SK-N-SH treated with all-trans-retinoic acid at 6 μM for 48 hours (cell line): Measurements from ENCODE around the gene ART3.

Experiments used
- ARNTL ChIP-seq: fragments of 450-650 bp; formaldehyde crosslinking; IDR thresholded peaks from 2 replicates; pipeline ENCODE4 v1.5.0; 2020; ENCODE audit warnings: low read depth, mild to moderate bottlenecking, moderate library complexity, borderline replicate concordance
- CSDC2 ChIP-seq: fragments of 250-450 bp; sonication (Bioruptor Pico); IDR thresholded peaks from 2 replicates; pipeline ENCODE4 v1.5.0; 2020; ENCODE audit warnings: mild to moderate bottlenecking, moderate library complexity
- ESRRG ChIP-seq: fragments of 250-450 bp; sonication (Bioruptor Pico); IDR thresholded peaks from 2 replicates; pipeline ENCODE4 v1.6.1; 2021; ENCODE audit warnings: mild to moderate bottlenecking
- OSR1 ChIP-seq: fragments of 250-450 bp; sonication (Bioruptor Pico); IDR thresholded peaks from 2 replicates; pipeline ENCODE4 v1.8.0; 2022; ENCODE audit warnings: moderate library complexity, mild to moderate bottlenecking, inconsistent platforms
- TOX ChIP-seq: fragments of 250-450 bp; sonication (Bioruptor Pico); IDR thresholded peaks from 2 replicates; pipeline ENCODE4 v1.8.0; 2021; ENCODE audit warnings: mild to moderate bottlenecking, moderate library complexity, borderline replicate concordance
- ZC3H10 ChIP-seq: fragments of 250-450 bp; sonication (Bioruptor Pico); IDR thresholded peaks from 2 replicates; pipeline ENCODE4 v1.5.1; 2021; ENCODE audit warnings: mild to moderate bottlenecking, moderate library complexity
- ZFP3 ChIP-seq: fragments of 250-450 bp; sonication (Bioruptor Pico); IDR thresholded peaks from 2 replicates; pipeline ENCODE4 v1.5.0; 2020; ENCODE audit warnings: mild to moderate bottlenecking, moderate library complexity
- ZNF565 ChIP-seq: fragments of 450-650 bp; formaldehyde crosslinking; conservative IDR thresholded peaks from 2 replicates; pipeline ENCODE4 v1.5.0; 2020; ENCODE audit warnings: low read depth, mild to moderate bottlenecking, moderate library complexity
- ZNF8 ChIP-seq: fragments of 450-650 bp; formaldehyde crosslinking; IDR thresholded peaks from 2 replicates; pipeline ENCODE4 v1.5.0; 2020; ENCODE audit warnings: mild to moderate bottlenecking, moderate library complexity
- TF ChIP-seq, protein P1 (sequence below): fragments of 250-450 bp; sonication (Bioruptor Pico); IDR thresholded peaks from 2 replicates; pipeline ENCODE4 v1.8.0; 2021; ENCODE audit warnings: low read depth, mild to moderate bottlenecking, moderate library complexity, borderline replicate concordance
- TF ChIP-seq, protein P2 (sequence below): fragments of 250-450 bp; sonication (Bioruptor Pico); IDR thresholded peaks from 2 replicates; pipeline ENCODE4 v1.8.0; 2020; ENCODE audit warnings: mild to moderate bottlenecking, moderate library complexity, borderline replicate concordance

GRCh38 chr4:76091052-76091451 is 16.5 kb downstream of the ART3 start:
- TF ChIP-seq, protein P1, sequence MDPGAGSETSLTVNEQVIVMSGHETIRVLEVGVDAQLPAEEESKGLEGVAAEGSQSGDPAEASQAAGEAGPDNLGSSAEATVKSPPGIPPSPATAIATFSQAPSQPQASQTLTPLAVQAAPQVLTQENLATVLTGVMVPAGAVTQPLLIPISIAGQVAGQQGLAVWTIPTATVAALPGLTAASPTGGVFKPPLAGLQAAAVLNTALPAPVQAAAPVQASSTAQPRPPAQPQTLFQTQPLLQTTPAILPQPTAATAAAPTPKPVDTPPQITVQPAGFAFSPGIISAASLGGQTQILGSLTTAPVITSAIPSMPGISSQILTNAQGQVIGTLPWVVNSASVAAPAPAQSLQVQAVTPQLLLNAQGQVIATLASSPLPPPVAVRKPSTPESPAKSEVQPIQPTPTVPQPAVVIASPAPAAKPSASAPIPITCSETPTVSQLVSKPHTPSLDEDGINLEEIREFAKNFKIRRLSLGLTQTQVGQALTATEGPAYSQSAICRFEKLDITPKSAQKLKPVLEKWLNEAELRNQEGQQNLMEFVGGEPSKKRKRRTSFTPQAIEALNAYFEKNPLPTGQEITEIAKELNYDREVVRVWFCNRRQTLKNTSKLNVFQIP (CRISPR knock-in tag): no peak
- TF ChIP-seq ZFP3 (CRISPR knock-in tag) (no peak), OSR1 (CRISPR knock-in tag) (no peak), ARNTL (CRISPR knock-in tag) (no peak), ESRRG (CRISPR knock-in tag) (no peak), TOX (CRISPR knock-in tag) (no peak), ZC3H10 (CRISPR knock-in tag) (no peak), CSDC2 (CRISPR knock-in tag) (no peak), ZNF8 (CRISPR knock-in tag) (no peak), ZNF565 (CRISPR knock-in tag) (no peak)
- TF ChIP-seq, protein P2, sequence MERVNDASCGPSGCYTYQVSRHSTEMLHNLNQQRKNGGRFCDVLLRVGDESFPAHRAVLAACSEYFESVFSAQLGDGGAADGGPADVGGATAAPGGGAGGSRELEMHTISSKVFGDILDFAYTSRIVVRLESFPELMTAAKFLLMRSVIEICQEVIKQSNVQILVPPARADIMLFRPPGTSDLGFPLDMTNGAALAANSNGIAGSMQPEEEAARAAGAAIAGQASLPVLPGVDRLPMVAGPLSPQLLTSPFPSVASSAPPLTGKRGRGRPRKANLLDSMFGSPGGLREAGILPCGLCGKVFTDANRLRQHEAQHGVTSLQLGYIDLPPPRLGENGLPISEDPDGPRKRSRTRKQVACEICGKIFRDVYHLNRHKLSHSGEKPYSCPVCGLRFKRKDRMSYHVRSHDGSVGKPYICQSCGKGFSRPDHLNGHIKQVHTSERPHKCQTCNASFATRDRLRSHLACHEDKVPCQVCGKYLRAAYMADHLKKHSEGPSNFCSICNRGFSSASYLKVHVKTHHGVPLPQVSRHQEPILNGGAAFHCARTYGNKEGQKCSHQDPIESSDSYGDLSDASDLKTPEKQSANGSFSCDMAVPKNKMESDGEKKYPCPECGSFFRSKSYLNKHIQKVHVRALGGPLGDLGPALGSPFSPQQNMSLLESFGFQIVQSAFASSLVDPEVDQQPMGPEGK: no peak
